Trophoblast cell (in vitro differentiated cells and primary cell): ENCODE results near the gene TLE5.

ENCODE experiments used
- DNase-seq, 2 donors: peaks; one replicate each; pipeline ENCODE4 v3.0.0-alpha.2; 2016
- H2AFZ ChIP-seq: 2 replicates; pipeline ENCODE4 v1.6.1; 2013; ENCODE audit warnings: low read length, moderate library complexity, mild to moderate bottlenecking; ENCODE audit not compliant: insufficient read depth, poor library complexity
- H2AK5ac ChIP-seq: 2 replicates; pipeline ENCODE4 v1.6.1; 2013; ENCODE audit warnings: mild to moderate bottlenecking, low read length
- H2BK120ac ChIP-seq: 2 replicates; pipeline ENCODE4 v1.6.1; 2013; ENCODE audit warnings: low read length, mild to moderate bottlenecking, moderate library complexity; ENCODE audit not compliant: insufficient read depth, poor library complexity
- H2BK12ac ChIP-seq: 2 replicates; pipeline ENCODE4 v1.6.1; 2013; ENCODE audit warnings: mild to moderate bottlenecking, low read length, moderate library complexity
- H2BK5ac ChIP-seq: 2 replicates; pipeline ENCODE4 v1.6.1; 2013; ENCODE audit warnings: low read length, low read depth, moderate library complexity, mild to moderate bottlenecking; ENCODE audit not compliant: poor library complexity
- H3K14ac ChIP-seq: 2 replicates; pipeline ENCODE4 v1.6.1; 2013; ENCODE audit warnings: mild to moderate bottlenecking, low read length
- H3K18ac ChIP-seq: 2 replicates; pipeline ENCODE4 v1.6.1; 2013; ENCODE audit warnings: mild to moderate bottlenecking, low read length
- H3K23ac ChIP-seq: 2 replicates; pipeline ENCODE4 v1.6.1; 2013; ENCODE audit warnings: low read length
- H3K27ac ChIP-seq: 2 replicates; pipeline ENCODE4 v1.5.1; 2013; ENCODE audit warnings: low read depth, mild to moderate bottlenecking, inconsistent platforms, low read length, moderate library complexity
- H3K27me3 ChIP-seq: 2 replicates; pipeline ENCODE4 v1.6.1; 2013; ENCODE audit warnings: inconsistent platforms, mild to moderate bottlenecking, low read length, moderate library complexity; ENCODE audit not compliant: insufficient read depth
- H3K36me3 ChIP-seq, 2 experiments: 1 replicate in 1 of 2; 2 replicates in 1 of 2; pipeline ENCODE4 v1.6.1; 2013; ENCODE audit warnings: low read length in 2 of 2, mild to moderate bottlenecking in 2 of 2, moderate library complexity in 1 of 2; ENCODE audit not compliant: insufficient read depth in 2 of 2, control insufficient read depth in 1 of 2
- H3K4ac ChIP-seq: 2 replicates; pipeline ENCODE4 v1.6.1; 2013; ENCODE audit warnings: low read depth, mild to moderate bottlenecking, low read length, moderate library complexity
- H3K4me1 ChIP-seq, 2 experiments: 1 replicate in 1 of 2; 2 replicates in 1 of 2; pipeline ENCODE4 v1.6.1; 2013; ENCODE audit warnings: low read length in 2 of 2, mild to moderate bottlenecking in 2 of 2, moderate library complexity in 1 of 2; ENCODE audit not compliant: insufficient read depth in 2 of 2, control insufficient read depth in 1 of 2
- H3K4me2 ChIP-seq: 2 replicates; pipeline ENCODE4 v1.6.1; 2013; ENCODE audit warnings: inconsistent platforms, mild to moderate bottlenecking, low read length, moderate library complexity
- H3K4me3 ChIP-seq: 2 replicates; pipeline ENCODE4 v1.5.1; 2013; ENCODE audit warnings: mild to moderate bottlenecking, low read depth, low read length, inconsistent platforms
- H3K79me1 ChIP-seq: one replicate; pipeline ENCODE4 v1.6.1; 2013; ENCODE audit warnings: low read length
- H3K79me2 ChIP-seq: 2 replicates; pipeline ENCODE4 v1.6.1; 2013; ENCODE audit warnings: low read length, mild to moderate bottlenecking; ENCODE audit not compliant: control insufficient read depth, insufficient read depth, poor library complexity
- H3K9ac ChIP-seq: 2 replicates; pipeline ENCODE4 v1.6.1; 2013; ENCODE audit warnings: mild to moderate bottlenecking, low read length
- H3K9me3 ChIP-seq: 2 replicates; pipeline ENCODE4 v1.6.1; 2013; ENCODE audit warnings: low read depth, mild to moderate bottlenecking, control low read depth, inconsistent platforms, low read length; ENCODE audit not compliant: insufficient read depth
- H4K12ac ChIP-seq: 2 replicates; pipeline ENCODE4 v1.6.1; 2013; ENCODE audit warnings: low read depth, mild to moderate bottlenecking, low read length, moderate library complexity
- H4K8ac ChIP-seq: 2 replicates; pipeline ENCODE4 v1.6.1; 2013; ENCODE audit warnings: low read depth, mild to moderate bottlenecking, low read length, moderate library complexity
- H4K91ac ChIP-seq: one replicate; pipeline ENCODE4 v1.6.1; 2013; ENCODE audit warnings: low read depth, mild to moderate bottlenecking, low read length, moderate library complexity
- WGBS: extraction: QIAGEN DNeasy Blood & Tissue Kit; methylation state at CpG from one replicate; pipeline ENCODE4 v1.1.7; 2013; ENCODE audit warnings: missing lambda C conversion rate; ENCODE audit not compliant: insufficient read length, insufficient coverage; ENCODE audit errors: extremely low coverage; 5-methylcytosine and 5-hydroxymethylcytosine counted together

TLE5 gene

DNA sequence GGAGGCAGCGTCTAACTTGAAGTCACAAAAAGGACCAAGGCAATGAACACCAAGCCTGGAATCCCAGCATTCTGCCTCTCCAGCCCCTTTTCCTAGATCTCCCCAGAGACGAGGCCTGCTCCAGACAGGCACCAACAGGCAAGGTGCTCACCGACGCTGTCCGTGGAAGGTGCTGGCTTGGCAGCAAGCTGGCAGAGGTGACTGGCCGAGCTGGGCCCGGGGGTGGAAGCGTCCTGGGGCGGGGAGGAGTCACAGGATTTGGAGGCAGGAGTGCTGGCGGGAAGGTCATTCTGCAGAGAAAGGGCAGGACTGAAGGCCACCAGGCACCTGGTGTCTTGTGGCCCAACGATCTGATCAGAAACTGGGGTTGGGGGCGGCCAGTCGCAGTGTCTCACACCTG is 51.4 kb downstream of the TLE5 start:
- no CpG with 5 or more reads among the region's 13 CpGs for WGBS
- no peak overlapping the region for H2AK5ac ChIP-seq

DNA sequence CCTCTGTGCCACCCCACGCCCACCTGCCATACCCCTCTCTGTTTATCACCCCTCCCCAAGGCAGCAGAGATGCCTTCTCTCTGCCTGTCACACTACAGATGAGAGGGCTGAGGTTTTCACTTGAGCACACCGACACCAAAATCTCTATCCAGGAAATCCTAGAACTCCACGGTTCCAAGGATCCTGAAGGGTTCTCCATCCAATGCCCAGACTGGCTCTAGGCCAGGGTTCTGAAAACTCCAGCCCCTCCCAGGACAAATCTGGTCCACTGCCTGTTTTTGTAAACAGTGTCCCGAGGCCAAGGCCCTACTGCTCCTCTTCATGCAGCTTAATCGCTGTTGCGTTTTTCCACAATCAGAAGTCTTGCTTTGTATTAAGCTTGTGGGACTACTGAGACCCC is 53.3 kb downstream of the TLE5 start:
- Histone ChIP-seq H3K4me2 (no peak overlapping the region), H3K27ac (no peak overlapping the region), H3K9ac (no peak overlapping the region), H3K4me3 (no peak overlapping the region), H3K9me3 (peaks cover 2% of the 10 kb centered on the region), H4K8ac (no peak overlapping the region), H2BK12ac (no peak overlapping the region), H3K4ac (no peak overlapping the region), H3K36me3 (no peaks in the 10 kb centered on the region), H3K4me1 (no peaks in the 10 kb centered on the region), H4K91ac (no peak overlapping the region), H4K12ac (no peak overlapping the region), H2BK5ac (no peak overlapping the region), H3K18ac (no peak overlapping the region), H3K79me1 (no peaks in the 10 kb centered on the region), H3K27me3 (no peaks in the 10 kb centered on the region), H3K79me2 (no peaks in the 10 kb centered on the region), H2AFZ (no peak overlapping the region), H3K14ac (no peak overlapping the region), H2AK5ac (no peak overlapping the region), H2BK120ac (no peak overlapping the region), H3K23ac (no peak overlapping the region)
- DNase-seq, result no peak
- no CpG with 5 or more reads among the region's 6 CpGs for WGBS

More for the DNA sequence above, 51.4 kb downstream of the TLE5 start:
- H2BK12ac ChIP-seq, result no peak overlapping the region
- H3K9me3 ChIP-seq, result peaks cover 2% of the 10 kb centered on the region
- no peaks in the 10 kb centered on the region for H3K36me3 ChIP-seq
- H3K4me1 ChIP-seq, result no peaks in the 10 kb centered on the region
- no peak overlapping the region for H4K8ac ChIP-seq
- H3K4ac ChIP-seq, result no peak overlapping the region
- H3K79me2 ChIP-seq, result no peaks in the 10 kb centered on the region
- H3K4me2 ChIP-seq, result no peak overlapping the region
- no peak overlapping the region for H3K14ac ChIP-seq
- H2BK5ac ChIP-seq, result no peak overlapping the region
- H3K23ac ChIP-seq, result no peak overlapping the region
- H3K9ac ChIP-seq, result no peak overlapping the region
- H2BK120ac ChIP-seq, result no peak overlapping the region
- H3K79me1 ChIP-seq, result no peaks in the 10 kb centered on the region
- no peak overlapping the region for H3K18ac ChIP-seq
- no peak overlapping the region for H3K4me3 ChIP-seq
- no peak overlapping the region for H2AFZ ChIP-seq
- H3K27me3 ChIP-seq, result no peaks in the 10 kb centered on the region
- no peak overlapping the region for H4K91ac ChIP-seq
- H3K27ac ChIP-seq, result no peak overlapping the region
- no peak for DNase-seq
- H4K12ac ChIP-seq, result no peak overlapping the region

DNA sequence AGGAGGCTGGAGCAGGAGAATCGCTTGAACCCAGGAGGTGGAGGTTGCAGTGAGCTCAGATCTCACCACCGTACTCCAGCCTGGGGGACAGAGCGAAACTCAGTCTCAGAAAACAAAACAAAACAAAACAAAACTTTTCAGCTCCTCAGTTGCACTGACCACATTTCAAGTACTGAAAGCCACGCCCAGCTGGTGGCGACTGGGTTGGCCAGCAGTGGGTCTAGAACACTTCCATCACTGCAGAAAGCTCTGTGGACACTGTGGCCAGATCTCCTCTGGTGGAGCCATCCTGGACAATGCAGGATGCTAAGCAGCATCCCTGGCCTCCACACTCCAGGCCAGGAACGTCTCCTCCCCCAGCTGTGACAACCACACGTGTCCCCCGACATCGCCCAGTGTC is 54.3 kb downstream of the TLE5 start:
- H2AFZ ChIP-seq, result no peak overlapping the region
- H2BK5ac ChIP-seq, result no peak overlapping the region
- no peak overlapping the region for H3K27ac ChIP-seq
- H3K4me3 ChIP-seq, result no peak overlapping the region
- H3K18ac ChIP-seq, result no peak overlapping the region
- no peak overlapping the region for H2BK120ac ChIP-seq
- no peaks in the 10 kb centered on the region for H3K4me1 ChIP-seq
- H4K91ac ChIP-seq, result no peak overlapping the region
- no peak overlapping the region for H2AK5ac ChIP-seq
- H3K9me3 ChIP-seq, result peaks cover 2% of the 10 kb centered on the region
- H3K23ac ChIP-seq, result no peak overlapping the region
- H3K36me3 ChIP-seq, result no peaks in the 10 kb centered on the region
- no peak overlapping the region for H3K4me2 ChIP-seq
- no peak overlapping the region for H3K9ac ChIP-seq
- no CpG with 5 or more reads among the region's 9 CpGs for WGBS
- H4K12ac ChIP-seq, result no peak overlapping the region
- H3K79me1 ChIP-seq, result no peaks in the 10 kb centered on the region
- no peak overlapping the region for H3K14ac ChIP-seq
- no peak overlapping the region for H3K4ac ChIP-seq
- no peak overlapping the region for H2BK12ac ChIP-seq
- no peaks in the 10 kb centered on the region for H3K27me3 ChIP-seq
- DNase-seq, result no peak
- no peaks in the 10 kb centered on the region for H3K79me2 ChIP-seq
- no peak overlapping the region for H4K8ac ChIP-seq

DNA sequence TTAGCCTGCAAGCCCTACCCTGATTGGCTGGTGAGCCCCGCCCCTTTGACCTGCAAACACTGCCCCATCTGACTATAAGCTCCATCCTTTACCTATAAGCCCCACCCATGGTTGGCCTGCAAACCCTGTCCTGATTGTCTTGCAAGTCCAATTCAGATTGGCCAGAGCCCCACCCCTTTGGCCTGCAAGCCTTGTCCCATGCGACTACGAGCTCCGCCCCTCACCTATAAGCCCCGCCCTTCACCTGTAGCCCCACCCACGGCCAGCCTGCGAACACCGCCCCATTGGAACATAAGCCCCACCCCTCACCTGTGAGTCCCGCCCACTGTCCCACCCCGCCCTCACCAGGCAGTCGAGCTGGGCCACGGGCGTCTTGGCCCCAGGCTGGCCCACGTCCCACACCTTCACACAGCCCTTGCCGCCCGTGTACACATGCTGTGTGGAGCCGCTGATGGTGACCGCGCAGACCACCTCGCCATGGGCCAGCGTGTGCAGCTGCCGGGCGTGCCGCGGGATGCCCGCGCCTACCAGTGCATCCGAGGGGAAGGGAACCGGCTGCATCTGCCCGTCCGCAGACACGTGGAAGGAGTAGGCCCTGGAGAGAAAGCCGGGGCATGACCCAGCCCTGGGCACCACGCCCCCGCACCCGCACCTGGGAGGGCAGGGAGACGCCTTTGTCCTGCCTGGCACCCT is 56.1 kb downstream of the TLE5 start:
- no CpG with 5 or more reads among the region's 37 CpGs for WGBS
- no peak overlapping the region for H3K18ac ChIP-seq
- H3K4me2 ChIP-seq, result no peak overlapping the region
- H4K91ac ChIP-seq, result no peak overlapping the region
- H2BK120ac ChIP-seq, result no peak overlapping the region
- no peak overlapping the region for H3K27ac ChIP-seq
- H3K79me1 ChIP-seq, result no peaks in the 10 kb centered on the region
- H3K27me3 ChIP-seq, result no peaks in the 10 kb centered on the region
- H3K9me3 ChIP-seq, result peaks cover 2% of the 10 kb centered on the region
- H3K4me1 ChIP-seq, result no peaks in the 10 kb centered on the region
- no peak overlapping the region for H4K8ac ChIP-seq
- no peaks in the 10 kb centered on the region for H3K79me2 ChIP-seq
- H3K4me3 ChIP-seq, result no peak overlapping the region
- H3K9ac ChIP-seq, result no peak overlapping the region
- H3K14ac ChIP-seq, result no peak overlapping the region
- no peaks in the 10 kb centered on the region for H3K36me3 ChIP-seq
- H2AK5ac ChIP-seq, result no peak overlapping the region
- no peak overlapping the region for H2AFZ ChIP-seq
- H2BK5ac ChIP-seq, result no peak overlapping the region
- no peak overlapping the region for H4K12ac ChIP-seq
- DNase-seq, result peak in 1 of 2 donors; percentile 23
- H3K23ac ChIP-seq, result no peak overlapping the region
- H2BK12ac ChIP-seq, result no peak overlapping the region
- H3K4ac ChIP-seq, result no peak overlapping the region
